Measurements from ENCODE around the gene CCDC43. TPM values are rescaled to one million over a fixed set of nuclear protein-coding genes. Genes with fewer than 3 reads are reported as not detected.

CCDC43 gene
- total RNA-seq, 4 donors from 2014 or later, result 15.2 to 20.2 (median 15.9) TPM

DNA sequence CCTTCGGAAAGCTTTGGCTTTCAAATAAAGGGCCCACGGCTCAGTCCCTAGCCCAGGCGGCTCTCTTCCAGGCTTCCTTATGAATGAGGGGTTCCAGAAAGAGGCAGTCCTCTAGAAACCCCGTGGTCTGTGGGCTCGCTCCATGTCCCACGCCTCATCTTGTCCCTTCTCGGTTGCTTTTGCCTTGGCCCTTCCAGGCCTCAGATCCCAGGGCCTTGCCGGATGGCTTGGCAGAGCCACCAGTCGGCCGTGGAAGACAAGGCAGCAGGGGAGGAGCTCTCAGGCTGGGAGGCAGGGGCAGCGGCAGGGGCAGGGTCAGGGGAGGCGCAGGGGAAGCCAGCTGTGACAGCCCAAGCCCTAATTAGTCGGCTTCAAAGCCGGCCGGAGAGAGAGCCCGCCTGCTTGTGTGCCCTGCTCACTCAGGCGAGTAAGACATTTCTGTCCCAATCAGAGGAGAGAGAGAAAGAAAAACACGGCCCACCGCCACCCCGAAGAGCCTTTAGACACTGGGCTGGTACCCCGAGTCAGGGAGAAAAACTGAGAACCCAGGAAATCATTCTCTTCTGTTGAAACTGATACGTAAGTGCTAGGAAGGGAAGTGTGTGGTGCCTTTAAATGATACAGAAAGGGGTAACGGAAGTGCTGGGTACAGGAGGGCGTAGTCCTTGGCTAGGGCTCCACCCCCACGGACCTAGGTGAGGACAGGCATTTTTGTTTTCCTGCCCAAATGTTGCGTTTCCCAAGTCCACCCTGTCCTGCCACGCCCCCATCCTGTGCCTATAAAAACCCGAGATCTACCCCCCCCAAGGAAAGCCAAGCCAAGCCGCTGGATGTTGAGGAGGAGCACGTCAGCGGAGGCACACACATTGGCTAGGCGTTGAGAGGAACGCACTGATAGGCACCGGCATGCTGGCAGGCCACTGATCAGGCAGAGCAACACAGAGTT lies 61.1 kb downstream of the CCDC43 start:
- no peaks in the 10 kb centered on the region for H3K4me1 ChIP-seq
- WGBS, result 68% methylated on average over 32 of the region's 34 CpGs
- H3K4me3 ChIP-seq, result peak overlapping the region in 3 of 4 donors; percentile 7 to 25 (median 18)
- no peak for DNase-seq (ENCODE audit: extremely low spot score)
- no peak overlapping the region for H3K27ac ChIP-seq (replicated peaks in 1 of 4)
- H3K9me3 ChIP-seq, result no peaks in the 10 kb centered on the region
- no peaks in the 10 kb centered on the region for H3K36me3 ChIP-seq
- TF ChIP-seq EP300 (IDR thresholded peaks at IDR 0.05), result no peak
- no peak for TF ChIP-seq POLR2A (IDR thresholded peaks at IDR 0.05; ENCODE audit: low read depth)
- TF ChIP-seq, protein P1, sequence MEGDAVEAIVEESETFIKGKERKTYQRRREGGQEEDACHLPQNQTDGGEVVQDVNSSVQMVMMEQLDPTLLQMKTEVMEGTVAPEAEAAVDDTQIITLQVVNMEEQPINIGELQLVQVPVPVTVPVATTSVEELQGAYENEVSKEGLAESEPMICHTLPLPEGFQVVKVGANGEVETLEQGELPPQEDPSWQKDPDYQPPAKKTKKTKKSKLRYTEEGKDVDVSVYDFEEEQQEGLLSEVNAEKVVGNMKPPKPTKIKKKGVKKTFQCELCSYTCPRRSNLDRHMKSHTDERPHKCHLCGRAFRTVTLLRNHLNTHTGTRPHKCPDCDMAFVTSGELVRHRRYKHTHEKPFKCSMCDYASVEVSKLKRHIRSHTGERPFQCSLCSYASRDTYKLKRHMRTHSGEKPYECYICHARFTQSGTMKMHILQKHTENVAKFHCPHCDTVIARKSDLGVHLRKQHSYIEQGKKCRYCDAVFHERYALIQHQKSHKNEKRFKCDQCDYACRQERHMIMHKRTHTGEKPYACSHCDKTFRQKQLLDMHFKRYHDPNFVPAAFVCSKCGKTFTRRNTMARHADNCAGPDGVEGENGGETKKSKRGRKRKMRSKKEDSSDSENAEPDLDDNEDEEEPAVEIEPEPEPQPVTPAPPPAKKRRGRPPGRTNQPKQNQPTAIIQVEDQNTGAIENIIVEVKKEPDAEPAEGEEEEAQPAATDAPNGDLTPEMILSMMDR (IDR thresholded peaks at IDR 0.05), result no peak
- no peak for TF ChIP-seq POLR2AphosphoS5 (IDR thresholded peaks at IDR 0.05)
- intact Hi-C loops (cut with DNase I), result no loop called here
- peaks cover 0 to 13% (median 0%) of the 10 kb centered on the region in 4 donors for H3K27me3 ChIP-seq

DNA sequence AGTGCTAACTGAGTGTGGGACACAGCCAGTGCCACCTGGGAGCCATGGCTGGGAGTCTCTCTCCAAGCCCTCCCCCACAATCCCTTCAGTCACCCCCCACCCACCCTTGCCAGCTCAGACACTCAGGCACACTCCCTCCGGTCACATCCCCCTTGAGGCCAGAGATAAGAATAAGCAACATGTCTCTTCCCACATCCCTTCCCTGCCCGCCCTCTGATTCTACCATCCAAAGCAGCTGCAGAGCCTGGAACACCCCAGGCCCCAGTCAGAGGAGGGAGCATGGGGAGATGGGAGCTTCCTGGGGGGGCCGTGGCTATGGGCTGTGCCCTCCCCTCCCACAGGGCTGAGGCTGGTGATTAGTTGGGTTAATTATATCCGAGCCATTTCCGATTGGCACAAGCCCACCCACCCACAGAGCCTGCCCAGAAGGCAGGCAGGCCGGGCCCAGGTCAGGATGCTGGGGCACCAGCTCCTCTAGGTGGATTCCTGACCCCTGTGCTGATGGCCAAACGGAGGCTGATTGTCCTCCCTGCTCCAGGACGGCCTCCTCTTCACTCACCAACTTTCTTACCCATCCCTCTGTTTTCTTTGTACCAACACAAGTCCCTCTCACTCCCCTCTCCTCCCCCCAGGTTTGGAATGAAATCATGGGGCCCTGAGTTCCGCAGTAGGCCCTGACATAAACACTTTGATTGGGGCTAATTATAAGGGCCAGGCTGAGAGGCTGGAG lies 61.9 kb downstream of the CCDC43 start:
- Histone ChIP-seq H3K9me3 (no peaks in the 10 kb centered on the region), H3K27me3 (peaks cover 0 to 13% (median 0%) of the 10 kb centered on the region in 4 donors), H3K4me1 (no peaks in the 10 kb centered on the region), H3K4me3 (peak overlapping the region in 1 of 4 donors; percentile 25), H3K36me3 (no peaks in the 10 kb centered on the region), H3K27ac (replicated peaks in 1 of 4) (no peak overlapping the region)
- 93% methylated on average over 6 of the region's 9 CpGs for WGBS
- TF ChIP-seq POLR2AphosphoS5 (IDR thresholded peaks at IDR 0.05) (no peak), EP300 (IDR thresholded peaks at IDR 0.05) (no peak), POLR2A (IDR thresholded peaks at IDR 0.05; ENCODE audit: low read depth) (no peak)
- TF ChIP-seq, protein P1 (IDR thresholded peaks at IDR 0.05), result no peak
- intact Hi-C loops (cut with DNase I), result no loop called here
- DNase-seq (ENCODE audit: extremely low spot score), result no peak

Small RNA genes within 50 kb of the gene (small RNA-seq; reads per million reads assigned to genes)
- gene RN7SL819P (0 reads per million in 3 donors), gene SMCO4P1 (0 reads per million in 3 donors)

Other genes with a start within 250 kb of the CCDC43 start
- 10 to 100 TPM; 21.0 to 51.1 (median 27.9) TPM for gene GPATCH8, start 186.4 kb downstream of the CCDC43 start, total RNA-seq
- gene FZD2, start 132.3 kb downstream of the CCDC43 start, total RNA-seq, result 1 to 10 TPM; 1.7 to 3.4 (median 1.9) TPM
- gene MEIOC, start 33.3 kb downstream of the CCDC43 start, total RNA-seq, result under 1 TPM in 1 of 4 donors, not detected in 3; 0.13 TPM
- gene DBF4B, start 18.9 kb upstream of the CCDC43 start, total RNA-seq, result 1 to 10 TPM; 3.7 to 7.5 (median 5.2) TPM
- under 1 TPM; under 0.01 to 0.98 (median 0.64) TPM for gene ADAM11, start 69.2 kb upstream of the CCDC43 start, total RNA-seq
- gene GJC1, start 140.5 kb upstream of the CCDC43 start, total RNA-seq, result 10 to 100 TPM; 26.5 to 61.9 (median 37.4) TPM
- 1 to 10 TPM; 3.3 to 7.4 (median 4.9) TPM for gene HIGD1B, start 158.1 kb upstream of the CCDC43 start, total RNA-seq
- gene EFTUD2, start 209.7 kb upstream of the CCDC43 start, total RNA-seq, result 10 to 100 TPM; 46.0 to 49.7 (median 48.3) TPM
- 1 to 10 TPM in 2 of 4 donors, not detected in 2; 1.2 to 2.8 TPM for gene GFAP, start 225.7 kb upstream of the CCDC43 start, total RNA-seq

All from esophagus muscularis mucosa (tissue), 4 donors.